Large intestine (tissue), 3 donors: Measurements from ENCODE around the gene ANXA4. TPM values are rescaled to one million over a fixed set of nuclear protein-coding genes. Genes with fewer than 3 reads are reported as not detected.
"Not testable (repeated sequence)": the region's sequence is repeated elsewhere in the genome, so short reads cannot be mapped to it uniquely, and the experiment has no call there.

Experiments used
- DNase-seq, 2 donors: peaks; one replicate each; pipeline versions ENCODE4 v3.0.0 to v3.0.0-alpha.2; 2013
- H3K27ac ChIP-seq: one replicate; pipeline ENCODE4 v1.5.1; 2013; ENCODE audit warnings: low read length
- H3K27me3 ChIP-seq: 2 replicates; pipeline ENCODE4 v1.6.1; 2013; ENCODE audit warnings: low read length; ENCODE audit not compliant: control insufficient read depth, insufficient read depth
- H3K36me3 ChIP-seq: 2 replicates; pipeline ENCODE4 v1.6.1; 2013; ENCODE audit warnings: low read length; ENCODE audit not compliant: control insufficient read depth, insufficient read depth
- H3K4me1 ChIP-seq: one replicate; pipeline ENCODE4 v1.6.1; 2013; ENCODE audit warnings: low read length; ENCODE audit not compliant: control insufficient read depth, insufficient read depth
- H3K4me3 ChIP-seq: one replicate; pipeline ENCODE4 v1.5.1; 2013; ENCODE audit warnings: low read length
- H3K9me3 ChIP-seq: one replicate; pipeline ENCODE4 v1.6.1; 2013; ENCODE audit warnings: mild to moderate bottlenecking, low read depth, low read length, moderate library complexity; ENCODE audit not compliant: control insufficient read depth
- WGBS: methylation state at CpG from one replicate; pipeline ENCODE4 v1.1.5; 2013; ENCODE audit warnings: low lambda C conversion rate; ENCODE audit not compliant: insufficient coverage; 5-methylcytosine and 5-hydroxymethylcytosine counted together
- polyA plus RNA-seq: library from polyadenylated mRNA; unstranded; fragments of 120-200 nt; gene quantifications from one replicate; pipeline ENCODE4 v1.2.1, GENCODE V29; 2013

The ANXA4 gene
- polyA plus RNA-seq, 1 donor: 540 TPM

- no peaks in the 10 kb centered on the region for H3K27me3 ChIP-seq
- H3K4me1 ChIP-seq: no peaks in the 10 kb centered on the region
- no peaks in the 10 kb centered on the region for H3K9me3 ChIP-seq
- H3K36me3 ChIP-seq: no peaks in the 10 kb centered on the region
- no peak overlapping the region for H3K4me3 ChIP-seq
- WGBS: 48% methylated on average over 2 of the region's 3 CpGs
- DNase-seq: no peak
- no peak overlapping the region for H3K27ac ChIP-seq
Observed at GRCh38 chr2:69703189-69703588, 38.7 kb upstream of the ANXA4 start.

- no peaks in the 10 kb centered on the region for H3K9me3 ChIP-seq
- no peaks in the 10 kb centered on the region for H3K36me3 ChIP-seq
- no peaks in the 10 kb centered on the region for H3K4me1 ChIP-seq
- no peak overlapping the region for H3K27ac ChIP-seq
- WGBS: 100% methylated on average over 1 of the region's 5 CpGs
- DNase-seq: no peak
- H3K27me3 ChIP-seq: no peaks in the 10 kb centered on the region
- H3K4me3 ChIP-seq: no peak overlapping the region
Observed at GRCh38 chr2:69704446-69704845, 37.5 kb upstream of the ANXA4 start.

- no peak for DNase-seq
- Histone ChIP-seq H3K4me3 (no peak overlapping the region), H3K9me3 (no peaks in the 10 kb centered on the region), H3K4me1 (no peaks in the 10 kb centered on the region), H3K27ac (no peak overlapping the region), H3K36me3 (no peaks in the 10 kb centered on the region), H3K27me3 (no peaks in the 10 kb centered on the region)
- 67% methylated on average over 1 of the region's 5 CpGs for WGBS
Observed at GRCh38 chr2:69709290-69709689, 32.6 kb upstream of the ANXA4 start.

GRCh38 chr2:69711971-69712370, 30.0 kb upstream of the ANXA4 start:
- WGBS: 67% methylated on average over 1 of the region's 3 CpGs
- H3K9me3 ChIP-seq: no peaks in the 10 kb centered on the region
- no peaks in the 10 kb centered on the region for H3K36me3 ChIP-seq
- no peaks in the 10 kb centered on the region for H3K4me1 ChIP-seq
- DNase-seq: no peak
- H3K4me3 ChIP-seq: no peak overlapping the region
- no peaks in the 10 kb centered on the region for H3K27me3 ChIP-seq
- H3K27ac ChIP-seq: no peak overlapping the region

GRCh38 chr2:69714024-69714423, 27.9 kb upstream of the ANXA4 start:
- WGBS: no CpG with 5 or more reads among the region's 6 CpGs
- Histone ChIP-seq H3K4me3 (no peak overlapping the region), H3K4me1 (no peaks in the 10 kb centered on the region), H3K36me3 (no peaks in the 10 kb centered on the region), H3K27ac (no peak overlapping the region), H3K9me3 (no peaks in the 10 kb centered on the region), H3K27me3 (no peaks in the 10 kb centered on the region)
- DNase-seq: no peak

- H3K4me3 ChIP-seq, H3K36me3 ChIP-seq, H3K4me1 ChIP-seq, H3K27ac ChIP-seq, H3K9me3 ChIP-seq, H3K27me3 ChIP-seq: not testable (repeated sequence)
- DNase-seq: peak; percentile 73 to 76
- no CpG with 5 or more reads among the region's 9 CpGs for WGBS
Observed at GRCh38 chr2:69714539-69715220, 27.3 kb upstream of the ANXA4 start.

- H3K4me3 ChIP-seq: no peak overlapping the region
- no CpG with 5 or more reads among the region's 1 CpG for WGBS
- H3K4me1 ChIP-seq: no peaks in the 10 kb centered on the region
- no peaks in the 10 kb centered on the region for H3K36me3 ChIP-seq
- H3K9me3 ChIP-seq: no peaks in the 10 kb centered on the region
- no peak for DNase-seq
- no peak overlapping the region for H3K27ac ChIP-seq
- H3K27me3 ChIP-seq: no peaks in the 10 kb centered on the region
Observed at GRCh38 chr2:69715964-69716363, 26.0 kb upstream of the ANXA4 start.

GRCh38 chr2:69716555-69717120, 25.3 kb upstream of the ANXA4 start:
- no peak overlapping the region for H3K27ac ChIP-seq
- H3K4me3 ChIP-seq: no peak overlapping the region
- WGBS: no CpG with 5 or more reads among the region's 13 CpGs
- H3K9me3 ChIP-seq: no peaks in the 10 kb centered on the region
- H3K36me3 ChIP-seq: no peaks in the 10 kb centered on the region
- no peak for DNase-seq
- H3K4me1 ChIP-seq: no peaks in the 10 kb centered on the region
- H3K27me3 ChIP-seq: no peaks in the 10 kb centered on the region

GRCh38 chr2:69717186-69717585, 24.7 kb upstream of the ANXA4 start:
- Histone ChIP-seq H3K4me1 (no peaks in the 10 kb centered on the region), H3K4me3 (no peak overlapping the region), H3K27ac (no peak overlapping the region), H3K27me3 (no peaks in the 10 kb centered on the region), H3K36me3 (no peaks in the 10 kb centered on the region), H3K9me3 (no peaks in the 10 kb centered on the region)
- DNase-seq: no peak
- WGBS: no CpG with 5 or more reads among the region's 2 CpGs

- DNase-seq: no peak
- no peaks in the 10 kb centered on the region for H3K27me3 ChIP-seq
- no CpG with 5 or more reads among the region's 2 CpGs for WGBS
- H3K36me3 ChIP-seq: no peaks in the 10 kb centered on the region
- no peaks in the 10 kb centered on the region for H3K9me3 ChIP-seq
- no peaks in the 10 kb centered on the region for H3K4me1 ChIP-seq
- H3K27ac ChIP-seq: no peak overlapping the region
- no peak overlapping the region for H3K4me3 ChIP-seq
Observed at GRCh38 chr2:69717861-69718273, 24.1 kb upstream of the ANXA4 start.
